ENCODE data around the gene DARS2.
A peak's percentile ranks its signal among the peaks of the same experiment; 100 is the strongest.
"Not testable (repeated sequence)": the region's sequence is repeated elsewhere in the genome, so short reads cannot be mapped to it uniquely, and the experiment has no call there.

The DARS2 gene

GRCh38 chr1:173824315-173825081 lies at the start of gene DARS2, which contains the start of gene CENPL:
DARS2 (plus strand) TSS chr1:173824673; CDS start chr1:173825230, 557 bp downstream.
CENPL (minus strand) TSS chr1:173824883; CDS start chr1:173811299, 13,584 bp downstream.
- peak; percentile 91 to 92 for DNase-seq

DNA sequence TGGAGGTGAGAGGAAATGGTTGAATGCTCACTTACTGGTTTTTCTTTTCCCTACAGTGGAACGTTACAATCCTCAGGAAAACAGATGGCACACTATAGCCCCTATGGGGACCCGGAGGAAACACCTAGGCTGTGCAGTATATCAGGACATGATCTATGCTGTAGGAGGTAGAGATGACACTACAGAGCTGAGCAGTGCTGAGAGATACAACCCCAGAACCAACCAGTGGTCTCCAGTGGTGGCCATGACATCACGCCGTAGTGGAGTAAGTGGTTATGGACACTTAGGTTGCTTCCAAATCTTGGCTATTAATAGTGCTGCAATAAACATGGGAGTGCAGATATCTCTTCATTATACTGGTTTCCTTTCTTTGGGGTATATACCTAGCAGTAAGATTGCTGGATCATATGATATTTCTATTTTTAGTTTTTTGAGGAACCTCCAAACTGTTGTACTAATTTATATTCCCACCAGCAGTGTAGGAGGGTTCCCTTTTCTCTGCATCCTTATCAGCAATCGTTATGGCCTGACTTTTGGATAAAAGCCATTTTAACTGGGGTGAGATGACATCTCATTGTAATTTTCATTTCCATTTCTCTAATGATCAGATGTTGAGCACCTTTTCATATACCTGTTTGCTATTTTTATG lies 48.8 kb upstream of the DARS2 start:
- no peak for DNase-seq

DNA sequence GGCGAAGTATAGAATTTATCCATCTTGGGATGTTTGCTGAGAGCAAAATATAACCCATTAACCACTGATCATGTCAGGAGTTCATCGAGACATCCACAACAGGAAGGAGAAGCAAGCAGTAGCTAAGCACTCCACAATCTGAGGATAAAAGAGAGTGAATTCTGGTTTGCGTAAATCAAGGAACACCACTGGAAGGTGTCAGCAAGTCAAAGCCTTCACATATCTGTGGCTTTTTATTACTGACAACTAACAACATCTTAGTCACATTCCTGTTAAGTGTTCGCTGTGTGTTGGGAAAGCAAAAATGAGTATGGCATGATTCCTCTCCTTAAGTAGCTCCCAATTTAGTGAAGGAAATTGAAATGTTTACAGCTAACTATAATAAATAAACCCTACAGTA lies 44.5 kb upstream of the DARS2 start:
- DNase-seq: no peak

DNA sequence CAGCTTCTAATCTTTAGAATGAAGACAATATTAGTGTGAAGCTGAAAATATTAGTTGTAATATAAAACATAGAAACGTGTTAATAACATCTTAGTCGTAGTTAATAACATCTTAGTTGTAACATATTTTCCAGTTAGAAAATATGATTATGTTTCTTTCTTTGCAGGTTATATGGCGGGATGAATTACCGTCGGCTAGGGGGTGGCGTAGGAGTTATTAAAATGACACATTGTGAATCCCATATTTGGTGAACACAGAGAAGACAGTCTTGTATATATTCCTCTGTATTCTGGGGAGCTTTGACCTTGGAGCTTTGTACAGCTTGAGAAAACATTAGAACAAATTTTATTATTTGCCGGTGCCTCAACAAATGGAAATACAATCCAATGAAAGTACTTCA lies 39.5 kb upstream of the DARS2 start:
- no peak for DNase-seq

DNA sequence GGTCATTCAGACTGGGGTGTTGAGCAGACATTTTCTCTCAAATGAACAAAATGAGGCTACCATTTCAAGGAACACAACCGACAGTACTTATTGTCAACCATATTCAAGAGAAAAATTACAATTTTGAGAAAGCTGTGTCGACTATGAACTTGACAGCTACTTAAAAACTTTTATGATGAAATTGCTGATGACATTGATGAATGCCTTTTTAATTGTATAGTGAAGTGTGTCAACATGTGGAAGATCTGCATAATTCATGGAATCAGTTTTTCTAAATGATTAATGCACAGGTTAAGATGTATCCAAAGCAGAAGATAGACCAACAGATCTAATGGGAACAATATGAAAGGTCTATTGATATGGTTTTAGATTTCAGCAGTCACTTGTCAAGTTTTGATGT lies 34.6 kb upstream of the DARS2 start:
- no peak for DNase-seq

- DNase-seq: no peak
Measured at GRCh38 chr1:173798078-173798477, 26.4 kb upstream of the DARS2 start.

DNA sequence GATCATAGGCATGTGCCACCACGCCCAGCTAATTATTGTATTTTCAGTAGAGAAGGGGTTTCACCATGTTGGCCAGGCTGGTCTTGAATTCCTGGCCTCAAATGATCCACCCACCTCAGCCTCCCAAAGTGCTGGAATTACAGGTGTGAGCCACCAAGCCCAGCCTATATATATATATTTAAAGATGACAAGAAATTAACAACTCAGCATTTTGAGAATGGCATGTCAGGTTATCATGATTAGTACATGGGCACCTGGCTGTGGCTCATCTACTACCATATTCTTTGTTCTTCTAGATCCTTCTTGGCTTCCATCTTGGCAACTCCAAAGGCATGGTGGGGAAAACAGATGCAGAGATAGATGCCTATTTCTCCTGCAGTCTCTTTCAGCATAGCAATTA lies 24.5 kb upstream of the DARS2 start:
- not testable (repeated sequence) for DNase-seq

DNA sequence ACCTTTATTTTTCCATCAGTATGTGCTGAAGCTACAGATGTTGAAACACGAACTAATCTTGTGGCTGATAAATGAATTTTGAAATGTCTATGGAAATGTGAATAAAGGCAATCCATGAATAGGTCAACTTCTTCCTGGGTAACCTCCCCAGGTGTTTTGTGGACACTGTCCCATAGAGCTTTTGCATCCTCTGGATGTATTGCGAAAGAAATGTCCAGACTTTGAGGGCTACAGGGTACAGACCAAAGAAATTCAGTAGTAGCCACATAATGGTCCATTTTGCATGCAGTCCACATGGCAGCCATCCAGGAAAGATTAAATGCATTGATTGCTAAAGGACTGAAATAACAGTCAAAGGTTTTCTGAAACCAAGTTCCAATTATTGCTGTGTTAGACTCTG lies 21.5 kb upstream of the DARS2 start:
- DNase-seq: no peak

DNA sequence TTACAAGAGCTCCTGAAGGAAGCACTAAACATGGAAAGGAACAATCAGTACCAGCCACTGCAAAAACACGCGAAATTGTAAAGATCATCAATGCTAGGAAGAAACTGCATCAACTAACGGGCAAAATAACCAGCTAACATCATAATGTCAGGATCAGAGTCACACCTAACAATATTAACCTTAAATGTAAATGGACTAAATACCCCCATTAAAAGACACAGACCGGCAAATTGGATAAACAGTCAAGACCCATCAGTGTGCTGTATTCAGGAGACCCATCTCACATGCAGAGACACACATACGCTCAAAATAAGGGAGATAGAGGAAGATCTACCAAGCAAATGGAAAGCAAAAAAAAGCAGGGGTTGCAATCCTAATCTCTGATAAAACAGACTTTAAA lies 10.8 kb upstream of the DARS2 start:
- not testable (repeated sequence) for DNase-seq

GRCh38 chr1:173818459-173818858 lies 6.0 kb upstream of the DARS2 start:
- DNase-seq: no peak

DNA sequence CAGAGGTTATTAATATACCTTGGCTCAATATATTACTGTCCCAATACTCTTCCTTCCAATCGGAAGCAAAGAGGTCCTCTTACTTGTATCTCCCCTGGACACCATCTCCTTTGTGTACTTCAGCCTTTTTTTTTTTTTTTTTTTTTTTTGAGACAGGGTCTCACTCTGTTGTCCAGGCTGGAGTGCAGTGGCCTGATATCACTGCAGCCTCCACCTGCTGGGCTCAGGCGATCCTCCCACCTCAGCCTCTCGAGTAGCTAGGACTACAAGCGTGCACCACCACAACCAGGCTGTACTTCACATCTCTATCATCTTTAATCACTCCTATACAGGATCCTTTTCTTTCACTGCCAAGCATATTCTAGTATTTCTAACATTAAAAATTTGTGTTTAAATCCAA lies 2.8 kb upstream of the DARS2 start:
- no peak for DNase-seq

- no peak for DNase-seq
Measured at GRCh38 chr1:173823781-173824314, 625 bp upstream of the DARS2 start.

GRCh38 chr1:173827611-173828010 lies 3.1 kb downstream of the DARS2 start:
- DNase-seq: no peak

DNA sequence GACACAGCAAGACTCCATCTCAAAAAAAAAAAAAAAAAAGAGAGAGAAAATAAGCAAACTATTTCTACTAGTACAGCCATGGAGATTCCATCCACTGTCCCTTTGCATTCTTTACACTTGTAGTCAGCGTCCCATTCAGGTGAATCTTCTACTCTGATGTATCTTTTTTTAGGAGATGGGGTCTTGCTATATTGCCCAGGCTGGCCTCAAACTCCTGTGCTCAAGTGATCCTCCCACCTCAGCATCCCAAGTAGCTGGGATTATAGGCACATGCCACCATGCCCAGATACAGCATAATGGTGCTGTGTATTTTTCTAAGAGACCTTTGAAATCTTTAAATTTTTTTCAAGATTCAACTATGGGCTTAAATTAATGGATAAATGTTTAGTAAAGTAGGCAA lies 8.3 kb downstream of the DARS2 start:
- no peak for DNase-seq

- no peak for DNase-seq
Measured at GRCh38 chr1:173852105-173852504, 27.6 kb downstream of the DARS2 start.

DNA sequence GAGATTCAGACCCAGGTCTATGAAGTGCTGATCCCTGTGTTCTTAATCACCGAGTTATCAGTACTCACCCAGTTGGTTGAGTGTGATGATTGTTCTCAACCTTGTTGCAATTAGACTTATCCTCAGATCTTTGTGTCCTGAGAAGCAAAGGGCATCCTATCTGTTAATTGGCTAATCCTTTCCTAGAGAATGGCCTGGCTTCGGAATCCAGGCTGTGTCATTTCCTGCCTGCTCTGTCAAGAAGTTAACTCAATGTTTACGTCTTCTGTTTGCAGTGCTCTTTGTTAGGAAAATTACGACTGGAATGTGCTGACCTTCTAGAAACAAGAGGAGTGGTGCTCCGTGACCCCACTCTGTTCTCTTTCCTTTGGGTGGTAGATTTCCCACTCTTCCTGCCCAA lies 28.6 kb downstream of the DARS2 start:
- no peak for DNase-seq

DNA sequence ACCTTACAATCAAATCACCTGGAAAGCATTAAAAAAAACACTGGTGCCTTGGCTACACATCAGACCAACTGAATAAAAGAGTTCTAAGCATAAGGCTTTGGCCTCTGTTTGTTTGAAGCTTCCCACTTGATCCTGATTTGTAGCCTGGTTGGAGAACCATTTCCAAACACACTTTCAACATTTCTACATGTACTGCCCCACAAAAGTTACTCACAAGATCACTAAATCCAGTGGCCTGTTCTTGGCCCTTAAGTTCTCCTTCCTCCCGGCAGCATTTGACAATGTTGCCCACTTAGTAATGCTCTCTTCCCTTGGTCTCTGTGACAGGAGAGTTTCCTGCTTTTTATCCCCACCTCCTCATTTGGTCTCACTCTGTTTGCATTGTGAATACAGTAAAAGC lies 31.5 kb downstream of the DARS2 start:
- no peak for DNase-seq

DNA sequence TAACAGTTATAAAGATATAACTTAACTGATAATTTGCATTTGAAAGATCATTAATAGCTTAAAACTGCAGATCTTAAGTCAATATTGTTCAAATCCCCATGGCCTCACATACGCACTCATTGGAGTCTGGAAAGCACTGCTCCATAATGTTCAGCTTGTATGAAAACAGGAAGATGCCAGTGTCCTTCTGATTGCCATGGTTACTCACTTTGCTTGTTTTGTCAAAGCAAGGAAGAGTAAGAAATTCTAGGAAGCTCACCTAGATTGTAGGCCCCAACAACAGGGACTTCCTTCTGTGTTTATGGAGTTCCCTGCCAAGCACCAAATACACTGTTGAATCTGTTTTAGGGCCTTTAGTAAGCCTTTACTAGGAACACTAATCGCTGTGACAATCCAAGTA lies 32.4 kb downstream of the DARS2 start:
- DNase-seq: no peak

DNA sequence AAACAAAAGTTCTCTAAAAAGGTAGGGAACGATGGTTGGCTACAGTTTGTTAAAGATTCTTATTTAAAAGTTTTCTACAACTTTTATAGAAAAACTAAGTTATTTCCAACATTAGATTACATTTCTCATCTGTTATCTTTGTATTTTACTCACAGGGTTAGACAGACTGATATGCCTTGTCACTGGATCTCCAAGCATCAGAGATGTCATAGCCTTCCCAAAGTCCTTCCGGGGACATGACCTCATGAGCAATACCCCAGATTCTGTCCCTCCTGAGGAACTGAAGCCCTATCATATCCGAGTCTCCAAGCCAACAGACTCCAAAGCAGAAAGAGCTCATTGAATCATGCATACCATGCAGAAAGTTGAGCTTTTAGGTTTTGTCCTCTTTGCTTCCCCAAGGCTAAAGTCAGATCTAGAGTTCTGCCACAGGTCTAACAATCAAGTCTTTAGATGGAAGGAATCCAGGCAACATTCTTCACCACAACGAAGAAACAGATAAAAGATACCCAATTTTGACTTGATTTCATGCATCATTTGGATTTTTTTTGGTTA lies 33.0 kb downstream of the DARS2 start:
- no peak for DNase-seq

GRCh38 chr1:173859547-173859946 lies 35.1 kb downstream of the DARS2 start:
- not testable (repeated sequence) for DNase-seq

GRCh38 chr1:173860065-173860464 lies 35.6 kb downstream of the DARS2 start:
- no peak for DNase-seq

GRCh38 chr1:173861731-173862145 lies 37.3 kb downstream of the DARS2 start:
- no peak for DNase-seq

DNA sequence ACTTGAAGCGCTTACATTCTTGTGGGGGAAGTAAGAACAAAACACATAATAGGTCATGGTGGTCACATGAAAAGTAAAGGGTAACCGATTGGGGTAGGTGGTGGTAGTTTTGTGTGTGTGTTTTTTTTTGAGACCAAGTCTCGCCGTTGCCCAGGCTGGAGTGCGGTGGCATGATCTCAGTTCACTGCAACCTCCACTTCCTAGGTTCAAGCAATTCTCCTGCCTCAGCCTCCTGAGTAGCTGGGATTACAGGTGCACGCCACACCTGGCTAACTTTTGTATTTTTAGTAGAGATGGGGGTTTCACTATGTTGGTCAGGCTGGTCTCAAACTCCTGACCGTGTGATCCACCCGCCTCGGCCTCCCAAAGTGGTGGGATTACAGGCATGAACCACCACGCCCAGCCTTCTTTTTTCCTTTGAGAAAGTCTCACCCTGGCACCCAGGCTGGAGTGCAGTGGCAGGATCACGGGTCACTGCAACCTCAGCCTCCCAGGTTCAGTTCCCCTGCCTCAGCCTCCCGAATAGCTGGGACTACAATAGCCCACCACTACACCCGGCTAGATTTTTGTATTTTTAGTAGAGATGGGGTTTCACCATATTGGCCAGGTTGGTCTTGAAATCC lies 37.8 kb downstream of the DARS2 start:
- DNase-seq: not testable (repeated sequence)
